Endodermal cell (in vitro differentiated cells): Measurements from ENCODE around the gene IGSF3. TPM values are rescaled to one million over a fixed set of nuclear protein-coding genes. Genes with fewer than 3 reads are reported as not detected.

Experiments used
- DNase-seq: peaks from one replicate; pipeline ENCODE4 v3.0.0-alpha.2; 2017
- H3K27ac ChIP-seq: 2 replicates; pipeline ENCODE4 v1.5.1; 2013; ENCODE audit warnings: mild to moderate bottlenecking, low read depth, low read length, moderate library complexity
- H3K27me3 ChIP-seq: 2 replicates; pipeline ENCODE4 v1.6.1; 2013; ENCODE audit warnings: mild to moderate bottlenecking, low read length, moderate library complexity; ENCODE audit not compliant: insufficient read depth, control insufficient read depth, poor library complexity, severe bottlenecking
- H3K36me3 ChIP-seq: 2 replicates; pipeline ENCODE4 v1.7.0; 2013; ENCODE audit warnings: mild to moderate bottlenecking, low read length, moderate library complexity; ENCODE audit not compliant: control insufficient read depth, insufficient read depth
- H3K4me1 ChIP-seq: one replicate; pipeline ENCODE4 v1.7.0; 2013; ENCODE audit warnings: low read length; ENCODE audit not compliant: control insufficient read depth, insufficient read depth
- H3K4me3 ChIP-seq: 2 replicates; pipeline ENCODE4 v1.5.1; 2013; ENCODE audit warnings: mild to moderate bottlenecking, low read length, moderate library complexity
- H3K9ac ChIP-seq: 2 replicates; pipeline ENCODE4 v1.6.1; 2013; ENCODE audit warnings: mild to moderate bottlenecking, low read length, moderate library complexity; ENCODE audit not compliant: poor library complexity, severe bottlenecking; ENCODE audit errors: extremely low read depth
- H3K9me3 ChIP-seq: 2 replicates; pipeline ENCODE4 v1.6.1; 2013; ENCODE audit warnings: mild to moderate bottlenecking, low read length, moderate library complexity; ENCODE audit not compliant: control insufficient read depth
- H3K27ac Mint-ChIP-seq: 2 replicates; pipeline ENCODE4 v1.8.0; 2020; ENCODE audit warnings: mixed read lengths
- H3K27me3 Mint-ChIP-seq: 2 replicates; pipeline ENCODE4 v1.8.0; 2021; ENCODE audit warnings: mild to moderate bottlenecking, mixed read lengths; ENCODE audit not compliant: insufficient read depth
- H3K36me3 Mint-ChIP-seq: 2 replicates; pipeline ENCODE4 v1.8.0; 2020; ENCODE audit warnings: low read depth, mixed read lengths
- H3K4me1 Mint-ChIP-seq: 2 replicates; pipeline ENCODE4 v1.8.0; 2020; ENCODE audit warnings: mixed read lengths
- H3K4me3 Mint-ChIP-seq: 2 replicates; pipeline ENCODE4 v1.8.0; 2020; ENCODE audit warnings: mild to moderate bottlenecking, moderate library complexity, mixed read lengths
- H3K9me3 Mint-ChIP-seq: 2 replicates; pipeline ENCODE4 v1.8.0; 2020; ENCODE audit warnings: mild to moderate bottlenecking, mixed read lengths
- WGBS, 2 experiments: methylation state at CpG; one replicate each; pipeline versions ENCODE4 v1.1.5 to v1.1.7; 2013; ENCODE audit warnings: missing lambda C conversion rate in 2 of 2, mixed read lengths in 1 of 2; ENCODE audit not compliant: insufficient coverage in 1 of 2, insufficient read length in 1 of 2; 5-methylcytosine and 5-hydroxymethylcytosine counted together
- total RNA-seq, 2 donors: library from RNA; stranded (reverse); fragmentation: NEBNext Ultra II Directional in 1 of 2; extraction: Animal tissue kit (Norgen Biotek cat#: 25700) in 1 of 2; gene quantifications; 2 replicates in 1 of 2; 3 replicates in 1 of 2; pipeline ENCODE4 v1.2.1, GENCODE V29; 2021
- TF ChIP-seq, protein P1 (sequence below): fragments of 200-600 bp; sonication (generic); conservative IDR thresholded peaks from 2 replicates; pipeline ENCODE4 v1.5.0; 2021; ENCODE audit warnings: antibody characterized with exemption, mild to moderate bottlenecking

The IGSF3 gene
- total RNA-seq, 2 donors from 2014 or later = 35.0 to 36.7 TPM

DNA sequence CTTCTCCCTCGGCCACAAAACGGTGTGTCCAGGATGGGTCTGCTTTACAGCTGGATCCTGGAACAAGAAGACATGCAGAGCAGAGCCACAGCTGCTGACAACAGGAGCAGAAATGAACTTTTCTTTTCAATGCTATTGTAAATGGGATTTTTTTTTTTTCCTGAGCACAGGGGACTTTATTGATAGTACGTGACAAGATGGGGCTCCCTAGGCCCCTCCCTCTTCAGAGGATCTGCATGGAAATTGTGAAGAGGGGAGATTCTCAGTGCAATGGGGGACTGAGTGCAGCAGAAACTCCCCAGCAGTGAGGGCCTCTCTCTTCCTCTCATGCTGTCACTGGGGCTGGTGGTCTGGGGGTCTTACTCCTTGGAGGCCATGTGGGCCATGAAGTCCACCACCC, 45.9 kb upstream of the IGSF3 start:
- Histone ChIP-seq H3K4me3 (no peak overlapping the region), H3K4me1 (no peaks in the 10 kb centered on the region), H3K36me3 (no peaks in the 10 kb centered on the region), H3K27me3 (no peaks in the 10 kb centered on the region), H3K27ac (no peak overlapping the region), H3K9ac (no peak overlapping the region), H3K9me3 (no peaks in the 10 kb centered on the region)
- H3K27ac Mint-ChIP-seq = no peak overlapping the region
- WGBS, 2 experiments = 80 to 94% methylated on average over 2 to 3 of the region's 3 CpGs
- H3K4me1 Mint-ChIP-seq = peaks cover 12% of the 10 kb centered on the region
- TF ChIP-seq, protein P1, sequence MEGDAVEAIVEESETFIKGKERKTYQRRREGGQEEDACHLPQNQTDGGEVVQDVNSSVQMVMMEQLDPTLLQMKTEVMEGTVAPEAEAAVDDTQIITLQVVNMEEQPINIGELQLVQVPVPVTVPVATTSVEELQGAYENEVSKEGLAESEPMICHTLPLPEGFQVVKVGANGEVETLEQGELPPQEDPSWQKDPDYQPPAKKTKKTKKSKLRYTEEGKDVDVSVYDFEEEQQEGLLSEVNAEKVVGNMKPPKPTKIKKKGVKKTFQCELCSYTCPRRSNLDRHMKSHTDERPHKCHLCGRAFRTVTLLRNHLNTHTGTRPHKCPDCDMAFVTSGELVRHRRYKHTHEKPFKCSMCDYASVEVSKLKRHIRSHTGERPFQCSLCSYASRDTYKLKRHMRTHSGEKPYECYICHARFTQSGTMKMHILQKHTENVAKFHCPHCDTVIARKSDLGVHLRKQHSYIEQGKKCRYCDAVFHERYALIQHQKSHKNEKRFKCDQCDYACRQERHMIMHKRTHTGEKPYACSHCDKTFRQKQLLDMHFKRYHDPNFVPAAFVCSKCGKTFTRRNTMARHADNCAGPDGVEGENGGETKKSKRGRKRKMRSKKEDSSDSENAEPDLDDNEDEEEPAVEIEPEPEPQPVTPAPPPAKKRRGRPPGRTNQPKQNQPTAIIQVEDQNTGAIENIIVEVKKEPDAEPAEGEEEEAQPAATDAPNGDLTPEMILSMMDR = no peak
- H3K36me3 Mint-ChIP-seq = no peaks in the 10 kb centered on the region
- H3K9me3 Mint-ChIP-seq = no peaks in the 10 kb centered on the region
- no peaks in the 10 kb centered on the region for H3K27me3 Mint-ChIP-seq
- no peak for DNase-seq
- no peak overlapping the region for H3K4me3 Mint-ChIP-seq

DNA sequence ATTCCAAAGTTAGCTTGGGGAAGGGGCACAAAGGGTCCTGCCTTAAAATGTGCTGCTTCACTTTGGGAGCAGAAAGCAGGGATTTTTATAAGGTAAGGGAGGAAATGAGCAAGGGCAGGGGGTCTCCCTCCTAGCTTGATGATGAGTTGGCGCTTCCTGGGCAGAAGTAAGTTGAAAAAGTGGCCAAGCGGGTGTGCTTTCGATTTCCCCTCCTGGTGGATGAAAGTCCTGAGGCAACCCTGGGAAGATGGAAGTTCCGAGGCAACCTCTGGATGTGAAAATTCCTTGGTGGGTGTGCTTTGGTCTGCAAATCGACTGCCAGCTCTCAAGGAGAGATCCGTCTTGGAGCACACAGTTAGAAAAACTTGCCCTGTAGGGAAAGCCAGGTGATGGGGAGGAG, 45.0 kb upstream of the IGSF3 start:
- Mint-ChIP-seq H3K4me3 (no peak overlapping the region), H3K27me3 (no peaks in the 10 kb centered on the region), H3K27ac (peak overlapping the region; percentile 48), H3K9me3 (no peaks in the 10 kb centered on the region), H3K36me3 (no peaks in the 10 kb centered on the region), H3K4me1 (peaks cover 12% of the 10 kb centered on the region)
- 42 to 57% methylated on average over 5 to 6 of the region's 6 CpGs for WGBS, 2 experiments
- Histone ChIP-seq H3K9ac (no peak overlapping the region), H3K4me3 (no peak overlapping the region), H3K9me3 (no peaks in the 10 kb centered on the region), H3K27ac (no peak overlapping the region), H3K4me1 (no peaks in the 10 kb centered on the region), H3K27me3 (no peaks in the 10 kb centered on the region), H3K36me3 (no peaks in the 10 kb centered on the region)
- TF ChIP-seq, protein P1 = no peak
- DNase-seq = peak; percentile 70

DNA sequence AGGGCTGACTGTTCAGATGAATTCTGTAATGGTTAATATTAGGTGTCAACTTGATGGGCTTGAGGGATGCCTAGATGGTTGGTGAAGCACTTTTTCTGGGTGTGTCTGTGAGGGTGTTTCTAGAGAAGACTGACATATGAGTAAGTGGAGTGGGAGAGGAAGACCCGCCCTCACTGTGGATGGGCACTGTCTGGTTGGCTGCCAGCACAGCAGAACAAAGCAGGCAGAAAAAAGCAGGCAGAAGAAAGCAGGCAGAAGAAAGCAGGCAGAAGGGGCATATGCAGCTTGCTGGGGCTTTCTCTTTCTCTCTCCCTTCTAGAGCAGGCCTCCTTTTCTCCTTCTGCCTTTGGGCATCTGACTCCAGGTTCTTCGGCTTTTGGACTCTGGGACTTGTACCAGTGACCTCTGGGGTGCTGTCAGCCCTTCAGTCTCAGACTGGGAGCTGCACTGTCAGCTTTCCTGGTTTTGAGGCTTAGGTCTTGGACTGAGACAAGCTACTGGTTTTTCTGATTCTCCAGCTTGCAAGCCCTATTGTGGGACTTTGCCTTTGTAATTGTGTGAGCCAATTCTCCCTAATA, 43.8 kb upstream of the IGSF3 start:
- Histone ChIP-seq H3K36me3 (no peaks in the 10 kb centered on the region), H3K4me1 (no peaks in the 10 kb centered on the region), H3K9me3 (peaks cover 1% of the 10 kb centered on the region), H3K27ac (no peak overlapping the region), H3K4me3 (no peak overlapping the region), H3K9ac (no peak overlapping the region), H3K27me3 (no peaks in the 10 kb centered on the region)
- peak; percentile 74 for DNase-seq
- no peaks in the 10 kb centered on the region for H3K27me3 Mint-ChIP-seq
- no peak overlapping the region for H3K27ac Mint-ChIP-seq
- peaks cover 12% of the 10 kb centered on the region for H3K4me1 Mint-ChIP-seq
- 87 to 90% methylated on average over 1 to 2 of the region's 2 CpGs for WGBS, 2 experiments
- H3K36me3 Mint-ChIP-seq = no peaks in the 10 kb centered on the region
- TF ChIP-seq, protein P1 = no peak
- no peak overlapping the region for H3K4me3 Mint-ChIP-seq
- peaks cover 4% of the 10 kb centered on the region for H3K9me3 Mint-ChIP-seq
